GM19023 (cell line): ENCODE measurements around the gene EOLA2.
"Not testable (repeated sequence)": the region's sequence is repeated elsewhere in the genome, so short reads cannot be mapped to it uniquely, and the experiment has no call there.

Experiments
- ATAC-seq: cut with Tn5 transposase; IDR thresholded peaks from one replicate; pipeline ENCODE4 v1.9.1; 2021; ENCODE audit warnings: mild to moderate bottlenecking, moderate library complexity; ENCODE audit not compliant: unreplicated experiment

Gene EOLA2

DNA sequence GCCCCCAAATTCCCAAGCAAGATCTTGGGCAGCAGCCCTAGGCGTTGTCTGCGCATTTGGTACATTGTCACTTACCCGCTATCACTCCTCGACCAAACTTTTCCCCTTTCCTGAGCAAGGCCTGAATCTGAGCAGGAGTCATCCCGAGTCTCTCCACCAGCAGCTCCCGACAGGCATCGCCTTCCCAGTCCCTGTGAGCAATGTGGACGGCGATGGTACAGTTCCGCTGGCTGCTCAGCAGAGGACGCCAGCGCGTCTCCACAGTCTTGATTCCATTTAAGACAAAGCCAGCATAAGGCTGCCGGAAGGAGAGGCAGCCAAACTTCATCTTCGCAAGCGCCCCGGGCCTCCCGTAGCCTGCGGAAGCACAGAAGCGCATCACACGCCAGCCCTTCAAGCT is 4.7 kb downstream of the EOLA2 start:
- ATAC-seq: not testable (repeated sequence)

DNA sequence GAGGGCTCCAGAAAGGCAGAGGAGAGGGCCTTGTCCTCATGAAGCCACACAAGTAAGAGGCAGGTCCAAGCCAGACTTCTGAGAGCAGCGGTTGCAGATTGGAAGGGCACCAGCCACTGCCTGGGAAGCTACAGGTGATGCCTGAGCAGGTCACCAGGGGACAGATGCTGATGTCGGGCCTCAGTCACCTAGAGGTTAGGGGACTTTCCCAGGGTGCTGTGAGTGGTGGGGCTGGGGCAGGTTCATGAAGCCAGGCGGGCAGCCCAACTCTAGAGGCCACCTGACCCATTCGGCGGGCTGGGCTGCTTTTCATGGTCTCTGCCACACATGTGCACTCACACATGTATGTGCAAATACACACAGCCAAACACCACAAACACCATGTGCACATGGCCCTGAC is 5.3 kb downstream of the EOLA2 start:
- not testable (repeated sequence) for ATAC-seq

DNA sequence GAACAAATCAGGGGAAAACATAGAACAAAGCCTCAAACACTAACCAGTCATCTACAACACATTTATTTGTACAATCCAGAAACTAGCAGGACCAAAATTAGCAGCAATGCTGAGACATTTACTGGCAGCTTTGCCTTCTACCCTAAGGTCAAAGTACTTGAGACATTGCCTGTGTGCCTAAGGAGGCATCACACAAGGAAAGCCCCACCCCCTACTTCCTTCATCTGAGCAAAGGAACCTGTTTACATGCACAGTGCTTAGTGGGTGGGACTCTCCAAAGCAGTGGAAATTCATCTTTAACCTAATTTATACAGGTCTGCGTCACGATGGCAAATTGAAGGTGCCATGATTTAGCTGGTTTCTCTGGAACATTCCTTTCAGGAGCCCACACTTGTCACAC is 6.1 kb downstream of the EOLA2 start:
- not testable (repeated sequence) for ATAC-seq

DNA sequence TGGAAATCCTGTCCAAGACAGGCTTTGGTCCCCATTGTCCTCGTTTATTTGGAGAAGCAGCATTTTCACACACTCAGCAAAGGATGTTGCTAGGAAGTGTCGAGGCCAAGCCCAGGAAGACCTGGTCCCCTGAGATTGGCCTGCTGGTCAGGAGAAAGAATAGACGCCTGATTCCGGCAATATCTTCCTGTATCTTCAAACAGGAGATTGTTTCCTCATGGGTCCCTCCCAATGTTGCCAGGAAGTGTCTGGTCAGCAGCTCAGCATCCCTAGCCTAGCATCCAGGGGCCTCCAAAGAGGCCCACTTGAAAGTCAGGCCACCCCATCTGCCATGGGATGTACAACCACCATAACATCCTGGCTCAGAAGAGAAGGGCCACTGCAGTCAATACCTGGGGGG is 6.9 kb downstream of the EOLA2 start:
- not testable (repeated sequence) for ATAC-seq

DNA sequence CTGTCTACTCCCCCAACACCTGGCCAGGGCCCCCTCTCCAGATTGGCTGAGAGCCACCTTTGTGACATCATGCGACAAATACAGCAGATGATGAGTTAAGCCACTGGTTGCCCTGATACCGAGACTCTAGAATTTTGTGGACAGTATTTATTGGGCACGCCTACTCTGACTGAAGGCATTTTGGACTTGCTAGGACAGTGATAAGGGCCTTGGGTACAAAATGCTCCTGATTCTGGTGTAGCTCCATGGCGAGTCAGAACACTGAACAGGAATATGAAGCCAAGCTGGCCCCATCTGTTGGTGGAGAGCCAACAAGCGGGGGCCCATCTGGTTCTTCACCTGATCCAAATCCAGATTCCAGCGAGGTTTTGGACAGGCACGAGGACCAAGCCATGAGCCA is 8.9 kb downstream of the EOLA2 start, which contains the start of gene HSFX4:
Gene HSFX4, plus strand, starts transcription at position 174 of the 400 bp plus-strand sequence. Its CDS starts 72 bp downstream, at position 246.
- ATAC-seq: not testable (repeated sequence)

DNA sequence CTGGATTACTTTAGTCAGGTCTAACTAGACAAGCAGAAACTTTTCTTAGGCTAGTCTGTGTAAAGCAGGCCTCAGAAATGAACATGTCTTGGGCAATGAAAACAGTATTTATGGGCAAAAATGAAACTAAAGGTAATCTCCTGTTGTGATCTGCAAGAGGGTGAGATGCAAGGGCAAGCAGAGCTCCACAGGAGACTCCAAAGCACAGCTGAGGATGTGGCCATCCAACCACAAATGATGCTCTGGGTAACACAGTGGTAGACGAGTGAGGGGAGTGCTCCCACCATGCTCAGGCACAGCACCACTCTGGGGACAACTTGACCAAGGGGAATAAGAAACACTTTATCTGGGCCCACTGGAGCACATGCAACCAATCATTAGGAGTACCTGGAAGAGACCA is 9.7 kb downstream of the EOLA2 start:
- not testable (repeated sequence) for ATAC-seq

DNA sequence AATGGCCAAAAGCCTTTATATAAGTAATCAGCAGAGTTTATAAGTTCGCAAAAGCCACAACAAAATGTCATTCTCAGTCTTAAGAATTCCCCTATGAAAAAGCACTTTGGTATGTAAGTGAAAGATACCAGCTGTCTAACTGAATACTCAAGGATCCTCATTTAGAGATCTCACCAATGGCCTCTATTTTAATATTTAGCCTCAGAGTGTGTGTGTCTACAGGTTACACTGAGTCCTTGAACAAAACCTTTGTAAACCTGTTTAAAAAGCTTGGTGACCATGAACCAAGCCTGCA is 10.4 kb downstream of the EOLA2 start:
- ATAC-seq: not testable (repeated sequence)

DNA sequence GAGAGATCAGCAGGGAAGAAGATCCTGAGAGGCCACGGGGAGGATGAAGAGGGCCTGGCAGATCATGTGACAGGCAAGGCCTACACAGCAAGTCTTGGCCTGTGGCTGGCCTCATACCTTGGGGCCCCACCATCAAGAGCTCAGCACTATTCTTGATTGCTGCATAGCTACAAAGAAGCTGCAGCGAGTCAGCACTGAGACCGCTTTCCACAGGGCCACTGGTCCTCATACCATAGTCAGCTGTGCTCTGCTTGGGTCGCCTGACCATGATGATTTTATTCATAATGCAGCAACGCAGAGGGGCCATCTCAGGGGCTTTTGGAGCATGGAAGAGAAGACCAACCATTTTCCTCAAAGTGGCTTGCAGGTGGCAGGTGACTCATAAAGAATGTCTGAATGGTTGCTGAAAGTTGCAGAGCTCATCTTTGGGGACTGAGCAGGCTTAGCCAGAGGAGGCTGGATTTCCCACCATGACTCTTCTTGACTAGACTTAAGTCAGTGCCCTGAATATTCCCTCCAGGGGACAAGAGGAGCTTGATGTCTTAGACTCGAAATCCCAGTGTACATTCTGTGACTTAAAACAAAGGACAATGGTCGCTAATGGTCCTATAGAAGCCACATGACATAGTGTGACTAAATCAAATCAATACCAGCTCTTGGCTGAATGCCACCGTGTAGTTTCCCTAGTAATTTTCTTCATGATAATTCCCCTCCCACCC is 10.9 kb downstream of the EOLA2 start:
- ATAC-seq: not testable (repeated sequence)

DNA sequence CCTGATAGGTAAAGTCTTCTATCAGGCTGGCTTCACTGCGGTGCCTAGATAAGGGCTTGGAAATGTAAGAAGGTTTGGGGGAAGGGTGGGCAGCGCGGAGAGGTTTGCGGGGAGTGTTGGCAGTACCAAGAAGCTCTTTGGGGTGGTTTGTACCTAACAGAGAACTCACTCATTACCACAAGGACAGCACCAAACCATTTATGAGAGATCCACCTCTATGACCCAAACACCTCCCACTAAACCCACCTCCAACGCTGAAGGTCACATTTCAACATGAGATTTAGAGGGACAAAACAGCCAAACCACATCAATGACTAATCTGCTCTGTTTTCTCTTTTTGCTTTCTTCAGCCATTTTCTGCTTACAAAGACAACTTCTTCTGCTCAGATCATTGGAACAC is 13.9 kb downstream of the EOLA2 start:
- not testable (repeated sequence) for ATAC-seq

DNA sequence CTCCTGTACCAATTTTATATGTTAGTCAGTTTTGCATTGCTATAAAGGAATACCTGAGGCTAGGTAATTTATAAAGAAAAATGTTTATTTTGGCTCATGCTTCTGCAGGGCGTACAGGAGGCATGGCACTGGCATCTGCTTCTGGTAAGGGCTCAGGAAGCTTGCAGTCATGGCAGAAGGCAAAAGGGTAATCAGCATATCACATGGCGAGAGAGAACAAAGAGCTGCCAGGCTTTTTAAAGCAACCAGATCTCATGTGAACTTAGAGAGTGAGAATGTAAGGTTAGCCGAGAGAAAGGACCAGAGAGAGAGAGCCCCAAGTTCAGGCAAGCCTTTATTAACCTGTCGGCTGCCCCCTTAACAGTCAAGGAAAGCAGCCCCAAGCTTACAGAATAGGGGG is 14.5 kb downstream of the EOLA2 start:
- ATAC-seq: not testable (repeated sequence)

DNA sequence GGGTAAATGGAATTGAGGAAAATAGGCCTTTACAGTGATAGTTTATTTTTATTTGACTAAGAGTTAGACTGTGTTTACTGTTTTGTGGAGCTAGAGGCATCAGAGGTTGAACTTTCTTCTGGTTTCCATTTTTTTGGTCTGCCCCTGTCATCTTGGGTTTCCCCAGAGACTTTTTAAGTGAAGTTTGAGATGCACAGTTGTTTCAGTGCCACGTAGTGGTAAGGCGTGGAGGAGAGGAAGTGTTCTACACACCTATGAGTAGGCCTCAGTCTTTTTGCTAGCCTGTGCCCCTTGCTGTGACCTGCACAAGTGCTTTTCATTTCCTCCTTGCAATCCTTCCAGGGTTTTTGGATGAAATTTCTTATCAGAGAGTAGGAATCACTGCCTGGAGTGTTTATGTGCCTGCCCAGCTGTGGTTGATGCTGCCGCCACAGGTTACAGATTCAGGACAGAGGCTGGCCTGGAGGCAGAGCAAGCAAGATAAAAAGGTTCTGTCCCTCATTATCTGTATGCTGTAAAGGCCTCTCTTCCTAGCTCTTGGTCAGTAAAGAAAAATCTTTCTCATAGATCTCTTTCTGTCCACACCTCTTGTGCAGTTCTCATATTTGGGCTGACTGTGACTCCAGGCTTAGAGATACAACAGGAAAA is 21.4 kb downstream of the EOLA2 start:
- peak; percentile 73 for ATAC-seq

DNA sequence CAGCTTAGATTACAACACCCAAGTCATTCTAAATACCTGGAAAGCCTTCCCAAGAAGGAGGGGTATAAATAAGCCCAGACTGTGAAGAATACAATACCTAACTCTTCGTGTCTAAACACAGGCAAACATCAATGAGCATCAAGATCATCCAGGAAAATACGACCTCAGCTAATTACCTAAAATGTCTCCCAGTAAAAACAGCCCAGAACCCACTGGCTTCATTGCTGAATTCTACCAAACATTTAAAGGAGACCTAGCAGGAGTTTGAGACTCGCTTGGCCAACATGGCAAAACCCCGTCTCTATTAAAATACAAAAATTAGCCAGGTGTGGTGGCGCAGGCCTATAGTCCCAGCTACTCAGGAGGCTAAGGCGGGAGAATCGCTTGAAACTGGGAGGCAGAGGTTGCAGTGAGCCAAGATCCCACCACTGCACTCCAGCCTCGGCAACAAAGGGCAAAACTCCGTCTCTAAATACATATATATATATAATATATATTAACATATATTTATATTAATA is 28.1 kb downstream of the EOLA2 start:
- ATAC-seq: no peak

DNA sequence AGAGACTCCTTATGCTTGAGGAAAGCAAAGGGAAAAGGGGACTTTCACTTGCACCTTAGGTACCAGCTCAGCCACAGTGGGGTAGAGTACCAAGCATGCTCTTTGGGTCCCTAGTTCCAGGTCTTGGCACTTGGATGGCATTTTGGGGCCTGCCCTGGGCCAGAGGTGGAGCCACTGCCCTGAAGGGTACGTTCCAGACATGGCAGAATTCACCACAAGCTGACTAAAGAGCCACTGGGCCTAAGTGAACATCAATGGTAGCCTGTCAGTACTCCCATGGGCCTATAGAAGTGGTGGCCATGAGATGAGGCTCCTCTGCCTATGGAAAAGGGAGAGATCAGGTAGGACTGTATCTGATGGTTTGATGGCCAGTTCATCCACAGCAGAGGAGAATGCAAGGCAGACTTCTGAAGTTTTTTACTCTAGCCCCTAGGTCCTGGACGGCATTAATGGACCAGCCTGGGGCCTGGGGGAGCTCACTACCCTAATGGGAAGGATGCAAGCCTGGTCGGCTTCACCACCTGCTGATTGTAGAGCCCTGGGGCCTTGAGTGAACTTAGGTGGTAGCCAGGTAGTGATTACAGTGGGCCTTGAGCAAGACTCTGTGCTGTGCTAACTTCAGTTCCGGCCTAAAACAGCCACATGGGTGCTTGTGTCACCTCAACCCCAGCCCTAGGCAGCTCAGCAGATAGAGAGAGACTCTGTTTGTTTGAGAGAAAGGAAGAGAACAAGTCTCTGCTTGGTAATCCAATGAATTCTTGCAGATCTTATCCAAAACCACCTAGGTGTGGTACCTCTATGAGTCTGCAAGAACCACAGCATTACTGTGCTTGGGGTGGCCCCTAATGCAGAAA is 28.7 kb downstream of the EOLA2 start:
- ATAC-seq: no peak

DNA sequence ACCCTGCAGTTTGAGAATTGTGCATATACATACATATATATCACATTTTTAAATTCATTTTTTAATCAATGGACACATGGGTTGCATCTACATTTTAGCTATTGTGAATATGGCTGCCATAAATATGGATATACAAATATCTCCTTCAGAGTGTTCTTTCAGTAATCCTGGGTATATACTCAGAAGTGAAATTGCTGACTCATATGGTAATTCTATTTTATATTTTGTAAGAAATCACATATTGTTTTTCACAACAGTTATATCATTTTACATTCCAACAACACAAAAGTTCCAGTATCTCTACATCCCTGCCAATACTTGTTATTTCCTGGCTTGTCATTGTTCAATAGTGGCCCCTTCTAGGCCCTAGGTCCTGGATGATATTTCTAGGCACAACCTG is 29.6 kb downstream of the EOLA2 start:
- no peak for ATAC-seq

DNA sequence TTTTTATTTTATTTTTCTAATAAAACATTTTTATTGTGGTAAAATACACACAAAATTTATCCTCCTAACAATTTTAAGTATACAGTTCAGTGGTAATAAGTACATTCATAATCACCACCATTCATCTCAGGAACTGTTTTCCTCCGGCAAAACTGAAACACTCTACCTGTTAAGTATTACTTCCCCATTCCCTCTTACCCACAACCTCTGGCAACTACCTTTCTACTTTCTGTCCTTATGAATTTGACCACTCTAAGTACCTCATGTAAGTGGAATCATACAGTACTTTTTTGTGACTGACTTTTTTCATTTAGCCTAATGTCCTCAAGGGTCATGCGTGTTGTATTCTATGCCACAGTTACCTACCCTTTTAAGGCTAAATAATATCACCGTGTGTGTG is 30.0 kb downstream of the EOLA2 start:
- no peak for ATAC-seq

DNA sequence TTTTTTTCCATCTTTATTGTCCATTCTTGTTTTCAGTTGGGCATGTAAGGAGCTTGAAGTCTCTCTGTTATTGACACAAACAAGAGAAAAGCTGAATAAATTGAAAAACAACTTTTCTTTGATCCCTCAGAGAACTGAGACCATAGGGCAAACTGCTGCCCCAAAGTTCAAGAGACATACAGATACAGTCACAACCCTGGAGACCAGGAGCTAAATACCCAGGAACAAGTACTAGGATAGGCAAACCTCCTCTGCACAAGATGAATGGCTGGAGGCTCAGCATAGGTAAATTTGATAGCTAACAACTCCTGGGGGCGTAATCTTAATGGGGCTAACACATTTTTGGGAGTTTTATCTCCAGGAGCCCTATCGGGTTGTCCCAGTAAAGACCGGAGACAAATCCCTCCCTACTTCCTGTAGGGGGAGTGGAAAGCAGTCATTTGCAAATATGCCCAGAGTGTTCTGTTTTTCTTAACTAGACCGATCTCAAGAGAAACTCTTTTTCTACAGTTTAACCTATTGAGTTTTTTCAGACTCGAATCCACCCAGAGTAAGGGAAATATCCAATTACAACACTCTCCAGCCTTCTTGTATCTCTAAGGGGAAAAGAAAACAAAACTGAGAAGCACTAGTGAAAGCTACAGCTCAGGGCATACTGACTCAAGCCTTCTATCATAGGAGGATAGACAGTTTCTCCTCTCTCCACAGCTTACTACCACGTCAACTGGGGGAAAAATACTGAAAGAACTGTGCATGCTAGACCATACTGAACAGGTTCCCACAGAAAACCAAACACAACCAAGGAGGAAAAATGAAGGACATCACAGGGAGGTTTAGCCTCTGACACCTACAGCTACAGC is 34.2 kb downstream of the EOLA2 start:
- ATAC-seq: peak; percentile 88

DNA sequence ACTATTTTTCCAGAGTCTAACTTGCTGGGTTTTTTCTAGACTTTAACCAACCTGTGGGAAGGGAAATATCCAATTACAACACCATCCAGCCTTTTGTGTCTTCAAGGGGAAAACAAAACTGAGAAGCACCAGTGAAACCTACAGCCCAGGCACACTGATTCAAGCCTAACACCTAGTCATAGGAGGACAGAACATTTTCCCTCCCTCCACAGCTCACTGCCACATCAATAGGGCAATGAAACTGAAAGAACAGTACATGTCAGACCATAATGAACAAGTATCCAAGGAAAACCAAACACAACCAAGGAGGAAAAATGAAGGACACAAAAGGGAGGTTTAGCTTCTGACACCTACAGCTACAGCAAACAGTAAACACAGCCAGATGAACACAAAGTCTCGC is 39.7 kb downstream of the EOLA2 start:
- ATAC-seq: no peak

DNA sequence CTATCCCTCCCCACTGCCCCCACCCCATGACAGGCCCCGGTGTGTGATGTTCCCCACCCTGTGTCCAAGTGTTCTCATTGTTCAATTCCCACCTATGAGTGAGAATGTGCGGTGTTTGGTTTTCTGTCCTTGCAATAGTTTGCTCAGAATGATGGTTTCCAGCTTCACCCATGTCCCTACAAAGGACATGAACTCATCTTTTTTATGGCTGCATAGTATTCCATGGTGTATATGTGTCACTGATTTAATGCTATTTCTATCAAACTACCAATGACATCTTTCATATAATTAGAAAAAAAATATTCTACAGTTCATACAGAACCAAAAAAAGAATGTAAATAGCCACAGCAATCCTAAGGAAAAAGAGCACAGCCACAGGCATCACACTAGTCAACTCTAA is 47.5 kb downstream of the EOLA2 start:
- ATAC-seq: not testable (repeated sequence)
